ENCODE data around the gene MPV17L.
"Not testable (repeated sequence)": the region's sequence is repeated elsewhere in the genome, so short reads cannot be mapped to it uniquely, and the experiment has no call there.

Gene MPV17L

GRCh38 chr16:15452246-15452855 is 56.8 kb downstream of the MPV17L start:
- DNase-seq (ENCODE audit: low spot score): no peak

GRCh38 chr16:15453296-15453695 is 57.7 kb downstream of the MPV17L start:
- DNase-seq (ENCODE audit: low spot score): not testable (repeated sequence)

- not testable (repeated sequence) for DNase-seq (ENCODE audit: low spot score)
These were observed 59.4 kb downstream of the MPV17L start for GRCh38 chr16:15454933-15455332.

GRCh38 chr16:15457400-15457799 is 61.8 kb downstream of the MPV17L start:
- no peak for DNase-seq (ENCODE audit: low spot score)

- no peak for DNase-seq (ENCODE audit: low spot score)
These were observed 62.4 kb downstream of the MPV17L start for GRCh38 chr16:15457958-15458357.

GRCh38 chr16:15459791-15460190 is 64.2 kb downstream of the MPV17L start:
- no peak for DNase-seq (ENCODE audit: low spot score)

GRCh38 chr16:15460601-15461000 is 65.0 kb downstream of the MPV17L start:
- no peak for DNase-seq (ENCODE audit: low spot score)

GRCh38 chr16:15461376-15461775 is 65.8 kb downstream of the MPV17L start:
- no peak for DNase-seq (ENCODE audit: low spot score)
